GM23248 (cell line): ENCODE measurements around the gene SUN1. TPM values are rescaled to one million over a fixed set of nuclear protein-coding genes. Genes with fewer than 3 reads are reported as not detected.

Experiments used
- DNase-seq: peaks from one replicate; pipeline ENCODE4 v3.0.0-alpha.2; 2015
- H2AFZ ChIP-seq: fragments of 200-600 bp; sonication (generic); 2 replicates; pipeline ENCODE4 v1.6.1; 2016; ENCODE audit warnings: antibody characterized with exemption
- H3F3A ChIP-seq: fragments of 200-600 bp; sonication (generic); 2 replicates; pipeline ENCODE4 v1.6.1; 2016; ENCODE audit warnings: mild to moderate bottlenecking, antibody characterized with exemption, mixed run types; ENCODE audit not compliant: insufficient read depth
- H3K27ac ChIP-seq: fragments of 200-600 bp; sonication (generic); 2 replicates; pipeline ENCODE4 v1.5.1; 2016; ENCODE audit warnings: mild to moderate bottlenecking
- H3K27me3 ChIP-seq: fragments of 200-600 bp; sonication (generic); replicated peaks from 2 replicates; pipeline ENCODE4 v1.6.1; 2016; ENCODE audit warnings: mild to moderate bottlenecking; ENCODE audit not compliant: insufficient read depth
- H3K36me3 ChIP-seq: fragments of 200-600 bp; sonication (generic); 2 replicates; pipeline ENCODE4 v1.6.1; 2016; ENCODE audit warnings: low read depth, mild to moderate bottlenecking
- H3K4me1 ChIP-seq: fragments of 200-600 bp; sonication (generic); 2 replicates; pipeline ENCODE4 v1.6.1; 2016; ENCODE audit warnings: mild to moderate bottlenecking; ENCODE audit not compliant: insufficient read depth
- H3K4me2 ChIP-seq: fragments of 200-600 bp; sonication (generic); one replicate; pipeline ENCODE4 v1.6.1; 2016; ENCODE audit warnings: mild to moderate bottlenecking; ENCODE audit not compliant: unreplicated experiment
- H3K4me3 ChIP-seq: fragments of 200-600 bp; sonication (generic); 2 replicates; pipeline ENCODE4 v1.5.1; 2016; ENCODE audit warnings: mild to moderate bottlenecking
- H3K79me2 ChIP-seq: fragments of 200-600 bp; sonication (generic); 2 replicates; pipeline ENCODE4 v1.6.1; 2016; ENCODE audit warnings: mild to moderate bottlenecking; ENCODE audit not compliant: insufficient read depth
- H3K9ac ChIP-seq: fragments of 200-600 bp; sonication (generic); 2 replicates; pipeline ENCODE4 v1.6.1; 2016; ENCODE audit warnings: mild to moderate bottlenecking
- H3K9me2 ChIP-seq: fragments of 200-600 bp; sonication (generic); 2 replicates; pipeline ENCODE4 v1.6.1; 2016; ENCODE audit warnings: mixed run types, mild to moderate bottlenecking, moderate library complexity; ENCODE audit not compliant: insufficient read depth
- H3K9me3 ChIP-seq: fragments of 200-600 bp; sonication (generic); one replicate; pipeline ENCODE4 v1.6.1; 2017; ENCODE audit warnings: low read depth
- H4K20me1 ChIP-seq: fragments of 200-600 bp; sonication (generic); 2 replicates; pipeline ENCODE4 v1.6.0; 2016; ENCODE audit not compliant: insufficient read depth
- EZH2 ChIP-seq: fragments of 200-600 bp; sonication (generic); IDR thresholded peaks from 2 replicates; pipeline ENCODE4 v1.6.1; 2018; ENCODE audit warnings: antibody characterized with exemption, mild to moderate bottlenecking; ENCODE audit not compliant: insufficient read depth, poor library complexity, severe bottlenecking
- EZH2phosphoT487 ChIP-seq: fragments of 200-600 bp; sonication (generic); IDR thresholded peaks from 2 replicates; pipeline ENCODE4 v1.6.1; 2018; ENCODE audit warnings: antibody characterized with exemption, moderate library complexity, mild to moderate bottlenecking, low read depth; ENCODE audit not compliant: insufficient read depth
- WGBS, 2 experiments: methylation state at CpG; one replicate each; pipeline ENCODE4 v1.1.6; 2015 to 2017; ENCODE audit warnings: low lambda C conversion rate in 2 of 2, low coverage in 1 of 2; ENCODE audit errors: missing lambda C conversion rate in 2 of 2; 5-methylcytosine and 5-hydroxymethylcytosine counted together
- in situ Hi-C: fragments of 300-500 bp; cut with MboI; formaldehyde crosslinking; loops from 2 replicates; pipeline ENCODE4 v1.15.0; 2020
- polyA plus RNA-seq: library from polyadenylated mRNA; unstranded; fragments of >200 nt; fragmentation: Nextera tagmentation; extraction: Ambion mirVana; gene quantifications from 2 replicates; pipeline ENCODE4 v1.2.1, GENCODE V29; 2016
- total RNA-seq: library from RNA; depleted of rRNA; stranded (reverse); fragments of >200 nt; shearing (Covaris generic); gene quantifications from 2 replicates; pipeline ENCODE4 v1.2.3, GENCODE V29; 2014

SUN1 gene
- total and polyA plus RNA-seq, 2 experiments from 2014 or later = 74.0 to 104 TPM

DNA sequence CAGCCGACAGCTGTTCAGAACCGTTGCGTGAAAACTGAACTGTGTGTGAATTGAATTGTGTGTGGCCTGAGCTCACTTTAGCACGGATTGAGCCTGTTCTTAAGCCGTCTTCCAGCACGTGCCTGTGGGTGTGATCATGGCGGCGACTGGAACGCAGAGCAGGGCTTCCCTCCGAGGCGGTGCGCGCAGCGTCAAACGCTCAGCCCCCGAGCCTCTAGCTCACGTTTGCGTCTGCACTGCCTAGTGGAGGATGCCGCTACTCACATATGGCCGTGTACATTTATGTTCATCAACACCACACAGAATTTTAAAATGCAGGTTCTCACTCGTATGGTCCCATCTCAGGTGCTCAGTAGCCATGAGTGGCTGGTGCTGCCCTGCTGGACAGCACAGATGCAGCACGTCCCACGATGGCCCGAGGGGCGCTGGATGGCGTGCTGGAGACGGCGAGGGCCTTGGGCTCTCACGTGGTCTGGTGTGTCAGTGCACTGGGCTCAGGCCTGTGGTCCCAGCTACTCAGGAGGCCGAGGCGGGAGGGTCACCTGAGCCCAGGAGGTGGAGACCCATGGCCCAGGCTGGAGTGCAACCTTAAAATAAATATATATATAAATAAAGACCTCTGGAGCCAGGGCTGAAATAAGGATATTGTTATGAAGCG lies 22.0 kb downstream of the SUN1 start:
- Histone ChIP-seq H3K9me2 (no peaks in the 10 kb centered on the region), H3K36me3 (peaks cover 28% of the 10 kb centered on the region), H3K9me3 (no peaks in the 10 kb centered on the region), H3K27me3 (no peaks in the 10 kb centered on the region), H3F3A (no peaks in the 10 kb centered on the region), H3K4me1 (no peaks in the 10 kb centered on the region), H3K79me2 (0 out of 2 replicates have a peak, but pooled peaks cover 3% of the 10 kb centered on the region), H4K20me1 (no peaks in the 10 kb centered on the region), H3K9ac (no peak overlapping the region), H3K4me3 (no peak overlapping the region), H3K27ac (no peak overlapping the region), H2AFZ (no peak overlapping the region), H3K4me2 (no peak overlapping the region)
- TF ChIP-seq EZH2 (no peak), EZH2phosphoT487 (no peak)
- DNase-seq = no peak
- 87 to 93% methylated on average over 22 to 32 of the region's 32 CpGs for whole genome bisulfite sequencing, 2 experiments
- in situ Hi-C loops = no loop called here

DNA sequence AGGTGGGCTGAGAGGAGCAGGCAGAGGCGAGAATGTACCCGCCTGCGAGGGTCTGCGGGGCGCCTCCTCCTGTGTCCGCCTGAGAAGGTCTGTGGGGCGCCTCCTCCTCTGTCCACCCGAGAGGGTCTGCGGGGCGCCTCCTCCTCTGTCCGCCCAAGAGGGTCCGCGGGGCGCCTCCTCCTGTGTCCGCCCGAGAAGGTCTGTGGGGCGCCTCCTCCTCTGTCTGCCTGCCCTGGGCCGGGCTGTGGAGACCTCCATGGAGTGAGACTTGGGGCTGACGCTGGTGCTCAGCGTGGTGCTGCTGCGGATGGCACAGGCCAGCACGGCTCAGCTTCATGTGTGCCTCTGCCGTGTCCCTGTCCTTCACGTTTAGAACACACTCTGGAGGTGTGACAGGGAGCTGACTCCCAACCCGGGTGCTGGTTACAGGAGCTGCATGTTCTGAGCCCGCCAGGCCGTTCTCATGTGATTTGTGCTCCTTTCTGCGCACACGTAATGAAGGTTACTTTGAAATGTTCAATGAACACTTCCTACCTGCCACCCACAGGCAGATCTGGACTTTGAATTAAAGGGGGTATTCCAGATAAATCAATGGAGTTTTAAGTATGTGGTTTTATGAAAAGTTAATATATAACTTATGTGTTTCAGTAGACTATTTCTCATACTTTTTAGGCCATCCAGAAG lies 23.6 kb downstream of the SUN1 start:
- Histone ChIP-seq H3F3A (no peaks in the 10 kb centered on the region), H4K20me1 (no peaks in the 10 kb centered on the region), H3K9me2 (no peaks in the 10 kb centered on the region), H3K36me3 (peaks cover 28% of the 10 kb centered on the region), H3K9me3 (no peaks in the 10 kb centered on the region), H3K27me3 (no peaks in the 10 kb centered on the region), H3K4me3 (no peak overlapping the region), H3K79me2 (0 out of 2 replicates have a peak, but pooled peaks cover 3% of the 10 kb centered on the region), H3K4me1 (no peaks in the 10 kb centered on the region), H3K9ac (no peak overlapping the region), H3K4me2 (no peak overlapping the region), H3K27ac (no peak overlapping the region), H2AFZ (no peak overlapping the region)
- no peak for DNase-seq
- in situ Hi-C loops = no loop called here
- WGBS, 2 experiments = 92% methylated on average over 14 to 29 of the region's 29 CpGs
- TF ChIP-seq EZH2phosphoT487 = no peak
- no peak for TF ChIP-seq EZH2

DNA sequence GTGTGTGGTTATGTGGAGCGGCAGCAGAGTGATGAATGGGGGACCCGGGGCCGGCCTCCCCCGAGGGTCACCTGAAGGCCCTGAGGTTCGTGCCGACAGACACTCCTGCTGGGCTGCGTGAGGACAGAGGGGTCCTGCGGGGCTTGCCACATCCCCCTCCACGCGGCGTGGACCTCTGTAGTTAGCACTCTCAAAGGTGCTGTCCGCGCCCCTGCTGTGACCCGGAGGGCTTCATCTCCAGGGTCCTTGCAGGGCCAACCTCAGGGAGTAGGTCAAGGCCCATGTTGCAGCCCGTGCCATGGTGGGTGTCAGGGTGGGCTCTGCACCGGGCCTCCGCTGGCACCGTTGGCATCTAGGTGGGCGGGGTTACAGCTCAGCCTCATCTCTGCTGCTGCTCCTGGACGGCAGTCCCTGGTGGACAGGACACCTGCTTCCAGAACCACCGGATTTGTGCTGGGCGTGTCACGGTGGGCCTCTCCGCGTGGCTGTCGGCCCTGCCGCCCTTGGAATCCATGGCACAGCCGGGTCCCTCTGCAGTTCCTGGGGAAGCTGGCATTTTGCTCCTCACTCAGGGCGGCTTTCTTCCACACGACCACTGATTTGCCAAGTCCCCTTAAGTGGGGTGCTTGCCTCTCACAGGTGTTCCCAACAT lies 24.3 kb downstream of the SUN1 start:
- DNase-seq = no peak
- Histone ChIP-seq H3K27ac (no peak overlapping the region), H3K4me3 (no peak overlapping the region), H3K4me2 (no peak overlapping the region), H3K27me3 (no peaks in the 10 kb centered on the region), H3F3A (no peaks in the 10 kb centered on the region), H3K79me2 (no peaks in the 10 kb centered on the region), H3K36me3 (peaks cover 30% of the 10 kb centered on the region), H2AFZ (no peak overlapping the region), H3K9me3 (no peaks in the 10 kb centered on the region), H3K9me2 (no peaks in the 10 kb centered on the region), H4K20me1 (no peaks in the 10 kb centered on the region), H3K4me1 (no peaks in the 10 kb centered on the region), H3K9ac (no peak overlapping the region)
- WGBS, 2 experiments = 86 to 91% methylated on average over 27 to 28 of the region's 30 CpGs
- in situ Hi-C loops = no loop called here
- TF ChIP-seq EZH2 = no peak
- TF ChIP-seq EZH2phosphoT487 = no peak

DNA sequence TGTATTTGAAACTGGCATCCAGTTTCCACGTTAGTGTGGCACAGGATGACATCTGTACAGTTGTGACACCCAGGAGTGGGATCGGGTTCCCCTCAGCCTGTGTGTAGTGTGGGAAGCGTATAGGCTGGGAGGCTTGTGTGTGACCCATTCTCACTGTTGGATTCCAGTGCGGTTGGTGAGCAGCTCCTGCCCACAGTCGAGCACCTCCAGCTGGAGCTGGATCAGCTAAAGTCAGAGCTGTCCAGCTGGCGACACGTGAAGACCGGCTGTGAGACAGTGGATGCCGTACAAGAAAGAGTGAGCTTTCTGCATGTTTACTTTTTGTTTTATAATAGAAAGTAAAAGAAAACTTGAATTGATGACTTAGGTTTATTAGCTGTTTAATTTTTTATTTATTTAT lies 25.4 kb downstream of the SUN1 start:
- H3F3A ChIP-seq = no peaks in the 10 kb centered on the region
- H3K27ac ChIP-seq = no peak overlapping the region
- no peaks in the 10 kb centered on the region for H3K9me3 ChIP-seq
- no peak overlapping the region for H3K4me3 ChIP-seq
- no peaks in the 10 kb centered on the region for H3K27me3 ChIP-seq
- peaks cover 28% of the 10 kb centered on the region for H3K36me3 ChIP-seq
- H3K4me2 ChIP-seq = no peak overlapping the region
- no peak for DNase-seq
- no peaks in the 10 kb centered on the region for H4K20me1 ChIP-seq
- H2AFZ ChIP-seq = no peak overlapping the region
- H3K9ac ChIP-seq = no peak overlapping the region
- in situ Hi-C loops = no loop called here
- TF ChIP-seq EZH2 = no peak
- no peak for TF ChIP-seq EZH2phosphoT487
- no peaks in the 10 kb centered on the region for H3K4me1 ChIP-seq
- 69 to 72% methylated on average over 9 of the region's 9 CpGs for WGBS, 2 experiments
- H3K79me2 ChIP-seq = no peaks in the 10 kb centered on the region
- H3K9me2 ChIP-seq = no peaks in the 10 kb centered on the region
